Suppressor macrophage (primary cell): ENCODE data around the gene ORM2.

Experiments
- DNase-seq, 4 experiments: peaks; one replicate each; pipeline ENCODE4 v3.0.0-alpha.2; 2020 to 2022

ORM2 gene

DNA sequence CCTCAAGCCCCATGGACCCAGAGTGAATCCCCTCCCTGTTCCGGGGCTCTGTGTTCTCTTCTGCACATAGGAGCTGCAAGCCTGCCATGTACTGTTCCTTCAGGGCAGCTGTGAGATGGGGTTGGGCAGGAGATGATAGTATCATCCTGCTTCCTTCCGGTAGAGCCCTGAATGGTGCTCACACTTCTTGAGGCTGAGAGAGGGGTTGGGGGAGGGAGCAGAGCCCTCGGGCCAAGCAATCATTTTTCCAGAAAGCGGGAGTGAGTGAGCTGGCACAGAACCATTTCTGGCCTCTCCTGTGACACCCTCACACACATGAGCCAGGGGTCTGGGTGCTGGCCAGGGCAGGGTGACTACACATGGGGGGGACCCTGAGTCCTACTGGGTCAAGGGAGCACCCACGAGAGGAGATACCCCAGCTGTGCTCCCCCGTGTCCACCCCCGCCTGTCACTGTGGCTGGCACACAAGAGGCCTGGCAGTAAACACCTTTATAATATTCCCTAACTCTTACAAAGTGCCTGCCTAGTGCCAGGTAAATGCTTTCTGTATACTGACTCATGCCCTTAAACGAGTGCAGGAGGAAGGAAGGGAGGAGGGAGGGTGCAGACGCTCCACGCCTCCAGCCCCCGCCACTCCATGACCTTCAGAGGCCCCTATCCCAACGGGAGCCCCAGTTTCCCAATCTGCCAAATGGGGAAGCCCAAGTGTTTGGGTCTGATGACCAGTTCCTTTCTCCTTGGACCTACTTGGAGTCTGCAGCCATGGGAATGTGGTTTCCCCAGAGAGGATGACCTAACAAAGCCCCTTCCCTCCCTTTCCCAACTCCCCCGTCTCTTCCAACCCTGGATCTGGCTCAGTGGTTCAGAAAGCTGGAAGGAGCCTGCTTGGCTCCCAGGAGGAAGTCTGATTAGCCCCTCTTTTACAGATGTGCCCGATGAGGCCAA is 42.6 kb downstream of the ORM2 start:
- DNase-seq = peak; percentile 84 to 91 (median 90)

DNA sequence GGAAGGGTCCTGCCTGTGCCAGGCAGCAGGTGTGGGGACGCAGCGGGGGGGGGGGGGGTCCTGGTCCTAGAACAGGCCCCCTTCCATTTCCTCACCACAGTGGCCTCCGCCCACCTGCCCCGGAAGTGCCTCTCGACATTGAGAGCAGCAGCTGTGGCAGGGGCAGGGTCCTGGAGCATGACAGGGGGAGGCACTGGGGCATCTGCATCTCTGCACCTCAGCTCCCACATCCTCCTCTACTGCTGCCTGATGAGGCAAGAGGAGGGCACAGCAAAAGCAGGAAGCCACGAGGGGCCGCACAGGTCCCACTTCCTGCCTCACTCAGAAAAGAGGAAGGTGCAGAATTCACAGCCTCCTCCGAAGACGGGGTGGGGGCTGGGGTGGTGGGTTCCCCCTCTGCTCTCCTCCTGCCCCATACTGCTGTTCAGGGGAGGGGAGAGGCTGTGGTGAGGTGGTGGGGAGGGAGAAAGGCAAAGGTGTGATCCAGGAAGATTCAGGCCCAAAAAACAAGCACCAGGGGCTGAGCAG is 43.3 kb downstream of the ORM2 start:
- DNase-seq = peak; percentile 85 to 95 (median 94)

DNA sequence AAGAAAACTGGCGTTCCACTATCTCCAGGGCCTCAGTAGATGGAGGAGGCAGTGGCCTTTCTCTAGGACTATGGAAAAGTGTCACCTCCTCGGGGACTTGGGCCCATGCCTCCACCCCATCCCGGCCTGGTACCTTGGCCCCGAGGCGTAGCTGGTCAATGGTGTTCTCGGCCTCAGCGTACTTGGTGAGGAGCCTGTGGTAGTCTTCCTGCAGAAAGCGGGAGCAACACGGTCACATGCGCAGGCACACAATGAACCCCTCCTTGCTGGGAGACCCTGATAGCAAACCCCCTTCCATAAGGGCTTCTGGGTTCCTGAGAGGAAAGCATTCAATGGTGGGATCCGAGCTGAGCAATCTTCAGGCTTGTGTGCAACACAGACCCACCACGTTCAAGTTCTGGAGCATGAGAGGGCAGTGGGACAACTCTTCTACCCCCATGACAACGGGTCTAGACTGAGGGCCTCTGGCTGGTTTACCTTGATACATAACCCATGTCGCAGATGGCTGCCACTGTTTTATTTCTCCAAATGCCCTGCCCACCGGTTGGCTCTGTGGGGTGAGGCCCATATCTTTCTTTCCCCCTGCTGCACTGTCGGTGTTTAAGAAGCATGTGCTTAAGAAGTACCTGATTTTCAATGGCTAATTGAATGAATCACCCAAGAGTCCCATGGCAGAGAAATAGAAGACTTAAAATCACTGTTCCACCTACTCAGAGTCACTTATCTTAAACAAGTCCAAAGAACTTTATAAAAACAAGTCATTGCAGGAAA is 44.5 kb downstream of the ORM2 start:
- DNase-seq = no peak

DNA sequence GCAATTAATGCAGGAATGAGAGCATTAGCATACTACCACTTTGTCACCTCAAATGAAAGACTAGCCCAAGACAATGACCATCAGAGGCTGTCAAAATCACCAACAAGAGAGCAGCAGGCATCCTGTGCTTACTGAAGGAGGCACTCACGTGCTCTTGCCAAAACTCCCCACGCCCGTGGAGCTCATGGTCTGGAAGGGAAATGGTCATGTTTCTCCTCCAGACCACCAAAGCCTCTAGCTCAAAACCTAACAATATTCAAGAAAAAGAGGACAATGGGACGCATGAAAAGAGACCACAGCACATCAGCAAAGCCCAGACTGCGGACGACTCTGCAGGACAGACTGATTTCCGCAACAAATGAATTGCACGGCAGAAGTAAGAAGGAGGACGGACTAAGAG is 45.3 kb downstream of the ORM2 start:
- DNase-seq = peak in 1 of 4 experiments; percentile 38

DNA sequence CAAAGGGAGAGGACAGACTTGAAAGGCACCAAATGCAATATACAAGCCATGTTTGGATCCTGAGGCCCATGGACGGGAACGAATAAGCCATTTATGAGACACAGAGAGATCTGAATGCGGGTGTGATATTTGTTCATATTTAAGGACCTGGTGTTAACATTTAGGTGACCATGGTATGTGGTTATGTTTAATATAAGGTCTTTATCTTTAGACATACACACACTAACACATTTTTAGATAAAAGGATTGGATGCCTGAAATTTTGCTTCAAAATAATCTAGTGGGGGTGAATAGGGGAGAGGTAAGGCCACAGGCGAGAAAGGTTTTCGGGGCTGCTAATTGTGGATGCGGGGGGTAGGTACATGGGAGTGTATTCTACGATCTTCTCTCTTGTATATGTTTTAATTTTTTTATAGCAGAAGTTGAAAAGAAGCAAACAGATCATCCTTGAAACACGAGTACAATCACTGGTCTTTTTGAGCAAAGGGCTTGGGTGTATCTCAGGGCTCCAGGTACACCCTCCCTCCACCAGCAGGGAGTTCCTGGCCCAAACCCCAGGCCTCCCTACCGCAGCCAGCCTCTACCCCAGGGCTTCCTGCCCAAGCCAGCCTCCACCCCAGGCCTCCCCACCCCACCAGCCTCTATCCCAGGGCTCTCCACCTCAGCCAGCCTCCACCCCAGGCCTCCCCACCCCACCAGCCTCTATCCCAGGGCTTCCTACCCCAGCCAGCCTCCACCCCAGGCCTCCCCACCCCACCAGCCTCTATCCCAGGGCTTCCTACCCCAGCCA is 45.9 kb downstream of the ORM2 start:
- no peak for DNase-seq

DNA sequence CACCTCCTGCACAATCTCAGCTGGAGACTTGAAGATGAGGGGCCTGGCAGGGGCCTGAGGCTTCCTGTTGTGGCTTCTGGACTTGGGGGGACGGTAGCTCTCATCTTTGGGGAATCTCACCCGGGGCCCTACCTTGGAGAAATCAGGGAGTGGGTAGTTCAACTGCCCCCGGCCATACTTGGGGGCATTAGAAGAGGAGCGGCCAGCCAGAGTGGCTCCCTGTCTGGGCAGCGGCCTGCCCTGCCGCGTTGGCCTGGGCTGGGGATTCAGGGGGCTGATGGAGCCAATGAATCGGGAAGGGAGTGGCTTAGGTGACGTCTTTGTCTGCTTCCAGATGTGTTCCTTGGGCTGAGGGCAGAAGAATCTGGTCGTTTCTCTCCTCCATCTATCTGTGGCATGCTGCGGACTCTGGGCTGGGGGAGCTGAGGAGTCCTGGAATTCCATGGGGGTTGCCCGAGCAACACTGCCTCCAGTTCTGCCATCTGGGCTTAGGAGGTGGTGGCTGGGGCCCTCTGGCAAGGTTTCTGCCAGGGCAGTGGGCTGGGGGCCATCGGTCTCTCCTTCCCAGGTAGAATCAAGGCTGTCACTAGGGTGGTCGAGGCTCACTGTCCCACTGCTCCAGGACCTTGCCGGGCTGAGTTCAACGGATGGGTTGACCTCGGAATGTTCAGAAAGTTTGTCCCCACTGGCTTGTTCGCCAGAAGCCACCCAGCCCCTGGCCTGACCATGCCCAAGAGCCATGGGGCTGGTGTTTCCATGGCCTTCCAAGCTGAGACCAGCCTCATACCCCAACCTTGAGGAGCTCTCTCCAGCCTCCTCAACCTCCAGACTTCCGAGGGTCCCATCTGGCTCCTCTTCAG is 47.1 kb downstream of the ORM2 start:
- DNase-seq = no peak

DNA sequence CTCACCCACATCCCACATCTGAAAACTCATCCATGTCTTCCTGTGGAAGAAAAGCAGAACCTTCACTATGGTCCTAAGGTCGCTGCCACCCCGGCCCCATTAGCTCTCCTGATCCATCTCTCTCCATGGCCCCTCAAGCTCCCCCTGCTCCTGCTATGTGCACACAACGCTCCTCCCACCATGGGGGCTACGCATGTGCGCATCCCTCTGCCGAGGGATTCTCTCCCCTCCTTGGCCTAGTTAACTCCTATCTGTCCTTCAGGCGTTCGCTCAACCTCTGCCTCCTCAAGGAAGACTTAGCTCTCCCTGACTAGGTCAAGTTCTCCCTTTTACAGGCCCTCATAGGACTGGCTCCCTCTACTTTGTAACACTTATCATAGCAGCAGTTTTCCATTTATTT is 48.3 kb downstream of the ORM2 start:
- DNase-seq = no peak

DNA sequence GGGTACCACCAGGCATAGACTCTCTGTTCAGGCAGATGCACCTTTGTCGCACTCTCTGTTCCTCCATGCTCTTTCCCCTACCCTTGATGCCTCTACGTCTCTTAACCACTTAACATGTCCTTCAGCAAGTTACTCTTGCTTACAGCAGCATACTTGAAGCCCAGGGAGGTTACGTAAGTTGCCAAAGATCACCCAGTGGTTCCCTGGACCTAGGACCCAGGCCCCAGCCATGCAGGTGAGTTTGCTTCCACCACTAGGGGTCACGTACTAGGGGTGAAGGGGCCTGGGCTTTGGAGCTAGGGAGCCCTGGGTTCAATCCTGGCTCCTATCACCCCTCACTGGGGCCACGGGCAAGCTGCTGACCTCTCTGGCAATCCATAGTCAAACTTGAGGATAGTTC is 49.2 kb downstream of the ORM2 start:
- no peak for DNase-seq
